Muscle of back (tissue), 11 donors: ENCODE measurements around the gene MEX3B. TPM values are rescaled to one million over a fixed set of nuclear protein-coding genes. Genes with fewer than 3 reads are reported as not detected.
"Not testable (repeated sequence)": the region's sequence is repeated elsewhere in the genome, so short reads cannot be mapped to it uniquely, and the experiment has no call there.

Experiments used
- DNase-seq, 3 donors: peaks; one replicate each; pipeline versions ENCODE4 v3.0.0 to v3.0.0-alpha.2; 2013
- polyA plus RNA-seq, 10 donors: library from polyadenylated mRNA; unstranded; fragments of 120-200 nt; gene quantifications; one replicate each; pipeline ENCODE4 v1.2.1, GENCODE V29; 2013; ENCODE audit not compliant: insufficient read length in 10 of 10

MEX3B gene
- polyA plus RNA-seq, 10 donors = 12.4 to 30.9 (median 16.9) TPM

GRCh38 chr15:82056958-82057823 lies 11.4 kb upstream of the MEX3B start:
- DNase-seq = no peak

DNA sequence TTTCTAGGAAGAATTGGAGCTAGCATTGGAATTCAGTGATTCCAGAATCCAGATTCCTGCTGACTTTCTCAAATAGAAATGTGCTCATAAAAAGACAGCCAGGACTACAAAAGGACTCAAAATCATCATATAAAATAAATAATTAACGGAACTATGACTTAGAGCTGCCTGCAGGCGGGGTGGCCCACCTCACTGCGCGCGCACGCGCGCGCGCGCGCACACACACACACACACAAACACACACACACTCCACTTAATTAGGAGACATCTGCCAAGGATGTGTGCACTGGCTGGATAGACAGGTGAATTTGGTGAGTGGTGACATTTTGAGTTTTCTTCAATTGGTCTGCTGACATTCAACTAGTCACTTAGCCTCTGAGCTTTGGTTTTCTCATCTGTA lies 6.9 kb upstream of the MEX3B start:
- no peak for DNase-seq

- DNase-seq = no peak
Observed at GRCh38 chr15:82051664-82052063, 5.8 kb upstream of the MEX3B start.

DNA sequence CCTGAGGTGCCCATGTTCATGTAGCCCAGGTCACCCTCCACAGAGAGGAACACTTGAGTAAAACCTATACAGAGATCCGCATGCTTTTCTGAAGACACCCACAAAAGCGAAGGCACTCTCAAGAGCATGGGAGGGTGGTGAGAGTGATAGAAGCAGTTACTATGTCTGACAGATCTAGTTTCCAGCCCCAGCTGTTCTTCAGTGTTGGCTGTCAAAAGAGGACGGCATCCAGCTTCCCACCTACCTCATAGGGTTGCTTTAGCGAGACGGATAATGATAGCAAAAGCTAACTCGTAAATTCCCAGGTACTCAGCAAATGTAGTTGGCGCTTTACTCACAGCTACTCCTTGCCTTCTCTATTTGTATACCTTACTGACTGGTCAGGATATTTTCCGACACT lies 3.0 kb upstream of the MEX3B start:
- no peak for DNase-seq

GRCh38 chr15:82047453-82048400 lies 1.9 kb upstream of the MEX3B start:
- DNase-seq = peak in 2 of 3 donors; percentile 15 to 26

- DNase-seq = peak; percentile 96 to 99 (median 97)
Observed at GRCh38 chr15:82046666-82047452, 1.0 kb upstream of the MEX3B start.

DNA sequence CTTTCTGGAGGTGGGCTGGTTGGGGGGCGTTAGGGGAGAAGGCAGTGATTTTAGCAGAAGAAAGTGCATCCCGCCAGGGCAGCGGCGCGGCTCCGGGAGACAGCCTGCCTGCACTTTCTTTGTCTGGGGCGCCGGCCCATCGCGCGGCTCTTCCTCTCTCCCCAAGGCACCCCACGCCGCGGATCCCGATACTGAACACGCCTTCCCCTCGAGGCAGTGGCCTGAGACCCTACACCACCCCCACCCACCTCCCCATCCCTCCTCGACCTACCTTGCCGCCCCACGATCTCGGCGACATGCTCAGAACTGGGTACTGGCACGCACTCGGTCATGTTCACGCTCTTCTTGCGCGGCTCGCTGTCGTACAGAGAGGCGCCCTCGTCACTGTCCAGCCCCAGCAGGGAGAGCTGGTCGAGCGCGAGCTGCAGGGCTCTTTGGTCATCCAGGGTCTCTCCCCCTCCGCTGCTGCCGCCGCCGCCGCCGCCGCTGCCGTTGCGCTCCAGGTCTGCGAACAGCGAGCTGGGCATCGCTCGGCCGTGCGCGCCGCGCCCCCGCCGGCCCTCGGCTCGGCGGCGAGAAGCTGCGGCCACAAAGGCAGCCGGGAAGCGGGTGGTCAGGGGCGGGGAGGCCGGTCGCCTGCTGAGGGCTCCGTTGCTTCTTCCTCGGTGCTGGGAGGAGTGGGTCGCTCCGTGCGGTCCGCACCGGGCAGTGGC lies 483 bp downstream of the MEX3B start:
- DNase-seq = peak; percentile 41 to 90 (median 57)

DNA sequence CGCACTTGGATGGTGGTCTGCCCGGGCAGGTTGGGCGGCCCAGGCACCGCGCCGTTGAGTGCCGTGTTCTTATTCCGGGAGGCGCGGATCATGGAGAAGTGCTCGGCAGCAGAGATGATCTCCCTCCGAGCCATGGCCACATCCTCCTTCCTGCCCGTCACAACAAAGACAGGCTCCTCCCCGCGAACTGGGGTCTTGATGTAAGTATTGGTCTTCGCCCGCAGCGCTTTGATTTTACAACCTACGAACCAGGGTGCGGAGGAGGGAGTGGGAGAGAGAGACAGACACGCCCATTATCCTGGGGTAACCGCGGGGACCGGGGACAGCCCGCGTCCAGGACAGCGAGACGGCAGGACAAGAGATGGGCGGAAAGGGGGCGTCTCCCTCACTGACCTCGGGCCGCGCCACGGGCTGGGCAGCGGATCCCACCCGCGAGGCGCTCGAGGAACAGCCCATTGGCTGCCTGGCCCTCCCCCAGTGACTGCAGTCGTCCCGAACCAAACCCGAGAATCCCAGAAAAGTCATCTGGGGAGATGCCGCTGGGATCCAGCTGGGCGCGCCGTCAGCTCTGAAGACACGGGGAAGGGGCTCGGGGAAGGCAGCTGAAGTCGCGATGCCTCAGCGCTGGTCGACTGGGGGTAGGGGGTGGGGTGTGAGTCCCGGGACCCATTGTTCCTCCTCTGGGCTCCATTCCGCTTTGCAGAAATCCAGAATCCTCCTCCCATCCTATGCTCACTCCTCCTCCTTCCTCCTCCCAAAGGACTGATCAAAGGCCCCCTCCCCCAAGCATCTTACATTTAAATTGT lies 1.2 kb downstream of the MEX3B start:
- DNase-seq = peak; percentile 78 to 95 (median 78)

- peak in 1 of 3 donors; percentile 47 for DNase-seq
Observed at GRCh38 chr15:82043796-82044372, 1.9 kb downstream of the MEX3B start.

DNA sequence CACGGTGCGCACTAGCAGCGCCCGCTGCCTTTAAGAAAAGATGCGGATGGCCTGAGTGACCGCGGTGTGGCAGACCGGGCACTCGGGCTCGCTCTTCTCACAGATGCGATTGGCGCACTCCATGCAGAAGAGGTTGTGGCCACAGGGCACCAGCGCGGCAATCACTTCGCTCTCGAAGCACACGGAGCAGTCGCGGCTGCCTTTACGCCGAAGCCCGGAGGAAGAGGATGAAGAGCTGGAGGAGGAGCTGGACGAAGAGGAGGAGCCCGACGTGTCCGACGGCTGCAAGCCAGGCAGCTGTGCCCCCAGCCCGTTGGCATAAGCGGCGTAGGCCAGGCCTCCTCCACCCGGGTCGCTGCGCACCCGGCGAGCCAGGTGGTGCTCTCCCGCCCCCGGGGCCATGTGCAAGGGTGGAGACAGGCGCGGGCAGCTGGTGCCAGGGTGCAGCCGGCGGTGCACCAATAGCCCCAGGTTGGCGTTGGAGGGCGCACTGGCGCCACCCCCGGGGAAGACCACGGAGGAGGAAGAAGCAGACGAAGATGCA lies 2.6 kb downstream of the MEX3B start:
- DNase-seq = peak in 2 of 3 donors; percentile 12 to 56

- DNase-seq = no peak
Observed at GRCh38 chr15:82040862-82041261, 5.0 kb downstream of the MEX3B start.

DNA sequence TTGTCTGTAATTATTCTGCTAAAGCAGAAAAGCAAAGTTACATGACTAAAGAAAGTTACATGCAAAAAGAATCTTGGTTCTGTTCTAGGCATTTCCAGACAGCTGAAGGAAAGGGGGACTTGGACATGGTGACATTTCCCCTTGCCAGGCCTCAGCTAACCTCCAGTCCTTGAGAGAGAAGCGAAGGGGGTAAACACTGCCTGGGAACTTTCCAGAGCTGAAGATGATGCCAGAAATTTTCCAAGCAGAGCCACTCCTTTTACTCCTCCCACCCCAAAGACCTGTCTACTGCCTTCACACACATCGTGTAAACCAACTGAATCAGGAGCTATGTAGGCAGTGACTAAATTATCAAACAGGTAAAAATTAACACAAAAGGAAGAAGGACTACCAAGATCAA lies 5.4 kb downstream of the MEX3B start:
- DNase-seq = peak in 1 of 3 donors; percentile 27

- DNase-seq = no peak
Observed at GRCh38 chr15:82039871-82040270, 5.9 kb downstream of the MEX3B start.

DNA sequence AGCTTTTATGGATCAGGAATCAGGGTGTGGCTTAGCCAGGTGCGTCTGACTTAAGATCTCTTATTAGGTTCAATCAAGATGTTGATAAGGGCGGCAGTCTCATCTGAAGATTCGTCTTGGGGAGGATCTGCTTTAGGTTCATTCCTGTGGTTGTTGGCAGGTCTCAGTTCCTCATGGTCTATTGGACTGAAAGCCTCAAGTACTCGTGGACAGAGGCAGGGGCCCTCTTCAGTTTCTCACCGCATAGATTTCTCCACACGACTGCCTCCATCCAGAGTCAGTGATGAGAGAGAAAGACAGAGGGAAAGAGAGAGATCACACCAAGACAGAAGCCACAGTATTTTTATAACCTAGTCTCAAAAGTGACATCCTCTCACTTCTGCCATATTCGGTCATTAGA lies 9.4 kb downstream of the MEX3B start:
- DNase-seq = no peak

- no peak for DNase-seq
Observed at GRCh38 chr15:82031871-82032270, 13.9 kb downstream of the MEX3B start.

- DNase-seq = no peak
Observed at GRCh38 chr15:82030176-82030575, 15.6 kb downstream of the MEX3B start.

GRCh38 chr15:82028163-82028562 lies 17.7 kb downstream of the MEX3B start:
- not testable (repeated sequence) for DNase-seq

GRCh38 chr15:82021992-82022391 lies 23.8 kb downstream of the MEX3B start:
- peak; percentile 57 to 85 (median 65) for DNase-seq

DNA sequence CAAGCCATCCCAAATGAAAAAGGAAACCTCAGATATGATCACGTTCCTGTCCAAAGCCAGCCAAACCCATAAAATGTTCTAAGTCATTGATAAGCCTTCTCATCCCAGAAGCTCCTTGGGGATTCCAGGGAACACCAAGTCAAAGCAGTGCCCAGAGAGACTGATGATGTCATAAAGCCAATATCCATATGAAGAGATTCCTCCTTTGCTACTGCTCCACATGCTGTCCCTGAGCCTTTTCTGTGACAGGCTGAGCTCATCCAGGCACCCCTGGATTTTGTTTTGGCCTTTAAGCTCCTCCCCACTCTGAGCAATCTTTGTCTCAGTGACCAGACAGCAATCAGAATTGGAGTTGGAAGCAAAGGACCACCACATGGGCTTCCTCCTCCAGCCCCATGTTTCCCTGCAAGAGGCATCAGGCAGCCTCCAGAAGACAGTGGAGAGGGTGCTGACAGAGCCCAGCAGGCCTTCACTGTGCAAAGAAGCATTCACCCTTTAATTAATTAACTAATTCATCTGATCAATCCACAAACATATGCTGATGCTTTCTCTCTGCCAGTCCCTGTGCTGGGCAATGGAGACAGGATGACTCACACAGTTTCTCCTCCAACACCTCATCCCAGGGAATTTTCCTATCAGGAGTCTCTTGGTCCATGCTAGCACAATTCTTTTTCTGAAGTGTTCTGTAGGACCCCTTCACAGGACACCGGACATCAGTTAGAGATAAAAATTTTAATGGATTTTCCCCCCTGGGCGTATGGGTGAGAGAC lies 25.0 kb downstream of the MEX3B start:
- DNase-seq = no peak
